Stimulated activated CD4-positive, alpha-beta T cell treated with anti-CD3 and anti-CD28 coated beads, Interleukin-4, amount 100 ng/mL, for 1 hour (primary cell): ENCODE measurements around the gene TTLL6.
"Not testable (repeated sequence)": the region's sequence is repeated elsewhere in the genome, so short reads cannot be mapped to it uniquely, and the experiment has no call there.

Experiments used
- DNase-seq: peaks from one replicate; pipeline ENCODE4 v3.0.0-alpha.2; 2020

Gene TTLL6

DNA sequence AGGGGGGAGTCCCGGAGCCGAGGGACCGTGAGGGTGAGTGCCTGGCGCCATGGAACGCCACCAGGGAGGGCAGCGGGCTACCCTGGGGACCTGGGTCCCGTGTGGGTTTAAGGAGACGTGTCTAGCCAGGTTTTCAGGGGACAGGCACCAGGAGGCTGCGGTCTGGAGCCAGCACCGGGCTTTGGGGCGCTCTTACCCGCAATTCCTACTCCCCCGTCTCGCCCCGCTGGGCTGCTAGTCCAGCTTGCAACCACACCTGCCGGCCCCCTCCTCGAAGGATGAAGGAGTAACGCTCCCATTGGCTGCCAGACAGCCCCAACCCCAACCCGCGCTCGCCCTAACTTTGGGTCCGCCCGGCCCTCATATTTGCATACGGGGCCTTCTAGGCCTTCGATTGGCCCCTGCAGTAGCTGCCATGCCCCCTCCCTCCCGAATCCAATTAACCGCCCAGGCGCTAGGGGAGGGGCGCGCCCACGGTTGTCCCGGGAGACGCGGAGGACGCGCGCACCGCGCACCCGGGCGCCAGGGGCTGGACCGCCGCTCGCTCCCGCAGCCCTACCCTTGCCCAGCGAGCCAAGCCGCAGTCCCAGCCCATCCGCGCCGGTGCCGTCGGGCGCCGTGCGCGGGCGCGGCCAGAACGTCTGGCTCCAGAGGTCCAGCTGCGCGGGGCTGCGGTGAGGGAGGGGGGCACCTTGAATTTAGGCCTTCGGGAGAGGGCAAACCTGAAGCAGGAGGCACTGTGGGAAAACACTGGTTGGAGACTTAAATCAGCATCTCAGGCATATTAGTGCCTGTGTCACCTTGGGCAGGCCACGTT, at the start of gene TTLL6:
TSS of gene TTLL6 (minus strand) at position 456 of the 817 bp plus-strand sequence. CDS start at position 299, 157 bp downstream.
- DNase-seq, result peak; percentile 72

DNA sequence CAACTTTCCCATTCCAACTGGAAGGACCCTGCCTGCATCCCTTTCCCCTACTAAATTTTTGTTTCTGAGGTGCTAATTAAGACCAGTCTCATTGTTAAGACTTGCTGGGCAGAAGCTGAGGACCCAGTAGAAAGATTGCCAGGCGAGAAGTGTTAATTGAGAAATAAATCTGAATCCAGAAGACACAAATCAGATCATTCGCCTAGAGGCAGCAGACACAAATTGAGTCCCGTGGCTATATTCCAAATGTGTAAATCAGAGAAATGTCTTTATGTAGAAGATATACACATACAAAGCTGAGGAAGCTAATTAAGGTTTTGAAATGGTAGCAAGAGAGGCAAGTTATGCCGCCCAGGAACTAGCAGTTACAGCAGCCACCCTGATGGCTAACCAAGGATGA, 43.4 kb upstream of the TTLL6 start:
- DNase-seq, result no peak

DNA sequence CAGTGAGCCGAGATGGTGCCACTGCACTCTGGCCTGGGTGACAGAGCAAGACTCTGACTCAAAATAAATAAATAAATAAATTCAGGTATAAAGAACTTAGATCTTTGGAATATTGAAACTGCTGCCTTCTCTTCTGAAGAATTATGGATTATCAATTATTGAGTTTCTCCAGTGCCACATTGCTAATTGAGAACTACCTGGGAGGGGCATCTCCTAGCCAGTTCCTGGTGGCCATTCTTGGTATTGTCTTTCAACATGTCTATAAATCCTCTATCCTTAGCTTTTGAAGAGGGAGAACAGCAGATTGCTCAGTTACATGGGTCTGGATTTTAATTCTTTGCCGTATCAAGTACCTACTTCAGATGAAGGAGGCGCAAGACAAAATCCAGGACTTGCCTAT, 43.0 kb upstream of the TTLL6 start:
- DNase-seq, result no peak

DNA sequence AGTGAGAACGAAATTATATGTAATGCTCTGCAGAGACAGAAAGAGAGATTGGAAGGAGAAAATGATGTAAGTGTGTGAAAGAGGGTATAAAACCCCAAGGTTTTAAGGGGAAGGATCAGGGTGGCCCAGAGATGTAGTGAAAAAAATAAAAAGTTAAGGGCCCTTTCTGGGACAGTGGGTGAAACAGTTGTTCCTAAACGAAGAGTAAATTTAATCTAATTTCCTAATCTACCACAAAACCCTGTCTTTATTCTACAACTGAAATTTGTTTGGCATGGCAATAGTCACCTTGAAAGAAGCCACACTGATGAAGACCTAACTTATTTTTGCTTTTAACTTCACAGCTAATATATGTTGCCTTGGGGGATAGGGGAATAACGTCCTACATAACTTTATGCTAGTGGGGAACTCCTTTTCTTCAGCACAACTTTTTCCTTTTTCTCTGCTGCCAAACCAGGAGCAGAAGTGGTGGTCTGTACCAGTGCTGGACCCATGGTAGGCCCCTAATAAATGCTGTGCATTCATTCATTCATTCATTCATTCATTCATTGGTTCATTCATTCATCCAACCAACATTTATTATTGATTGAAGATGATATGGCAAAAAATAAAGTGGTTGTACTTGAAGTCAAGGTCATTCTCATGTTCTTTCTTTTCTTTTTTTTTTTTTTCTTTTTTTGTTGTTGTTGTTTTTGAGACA, 39.2 kb upstream of the TTLL6 start:
- DNase-seq, result no peak

DNA sequence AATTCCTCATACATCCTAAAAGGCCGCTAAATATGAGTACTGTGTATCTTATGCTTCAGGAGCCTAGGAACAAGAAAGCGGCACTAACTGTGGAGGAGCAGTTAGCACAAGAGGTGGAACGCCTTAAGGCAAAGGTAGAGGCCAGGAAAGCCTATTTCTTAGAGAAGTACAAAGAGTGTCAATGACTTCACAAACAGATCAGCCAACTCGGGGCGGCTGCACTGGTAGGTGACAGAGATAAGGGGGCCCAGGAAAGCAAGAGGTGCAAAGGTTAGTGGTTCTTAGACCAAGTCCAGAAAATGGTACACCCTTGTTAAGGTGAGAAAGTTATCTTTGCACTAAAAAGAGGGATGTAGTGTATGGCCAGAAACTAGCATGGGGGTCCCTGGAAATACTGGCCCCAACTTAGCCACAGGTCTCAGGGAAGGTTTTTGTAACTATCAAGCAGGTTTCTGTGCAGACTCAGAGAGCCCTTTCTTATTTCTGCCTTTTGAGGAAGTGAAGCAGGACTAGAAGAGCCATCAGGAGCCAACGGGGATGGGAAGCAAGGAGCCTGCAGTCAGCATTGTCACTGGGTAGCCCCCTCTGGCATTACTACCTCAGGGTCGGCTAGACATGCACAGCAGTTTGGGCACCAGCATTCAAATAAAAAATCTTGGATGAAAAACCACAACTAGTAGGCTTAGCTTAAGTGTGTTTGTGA, 37.9 kb upstream of the TTLL6 start:
- no peak for DNase-seq

DNA sequence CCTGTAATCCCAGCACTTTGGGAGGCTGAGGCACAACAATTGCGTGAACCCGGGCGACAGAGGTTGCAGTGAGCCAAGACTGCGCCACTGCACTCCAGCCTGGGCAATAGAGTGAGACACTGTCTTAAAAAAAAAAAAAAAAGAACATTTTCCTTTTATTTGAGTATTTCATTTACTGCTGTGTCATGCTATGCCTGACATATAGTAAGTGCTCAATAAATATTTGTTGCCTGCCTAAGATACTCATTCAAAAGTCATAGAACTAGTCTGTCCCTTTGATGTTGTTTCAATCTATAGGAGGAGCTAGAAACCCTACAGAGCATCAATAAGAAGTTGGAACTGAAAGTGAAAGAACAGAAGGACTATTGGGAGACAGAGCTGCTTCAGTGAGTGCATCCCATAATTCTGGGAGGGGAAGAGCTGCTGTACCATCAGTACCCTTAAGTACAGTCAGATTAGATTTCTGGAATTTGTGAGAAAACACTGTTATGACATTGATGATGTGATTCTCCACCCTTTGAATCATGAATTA, 33.8 kb upstream of the TTLL6 start:
- no peak for DNase-seq

DNA sequence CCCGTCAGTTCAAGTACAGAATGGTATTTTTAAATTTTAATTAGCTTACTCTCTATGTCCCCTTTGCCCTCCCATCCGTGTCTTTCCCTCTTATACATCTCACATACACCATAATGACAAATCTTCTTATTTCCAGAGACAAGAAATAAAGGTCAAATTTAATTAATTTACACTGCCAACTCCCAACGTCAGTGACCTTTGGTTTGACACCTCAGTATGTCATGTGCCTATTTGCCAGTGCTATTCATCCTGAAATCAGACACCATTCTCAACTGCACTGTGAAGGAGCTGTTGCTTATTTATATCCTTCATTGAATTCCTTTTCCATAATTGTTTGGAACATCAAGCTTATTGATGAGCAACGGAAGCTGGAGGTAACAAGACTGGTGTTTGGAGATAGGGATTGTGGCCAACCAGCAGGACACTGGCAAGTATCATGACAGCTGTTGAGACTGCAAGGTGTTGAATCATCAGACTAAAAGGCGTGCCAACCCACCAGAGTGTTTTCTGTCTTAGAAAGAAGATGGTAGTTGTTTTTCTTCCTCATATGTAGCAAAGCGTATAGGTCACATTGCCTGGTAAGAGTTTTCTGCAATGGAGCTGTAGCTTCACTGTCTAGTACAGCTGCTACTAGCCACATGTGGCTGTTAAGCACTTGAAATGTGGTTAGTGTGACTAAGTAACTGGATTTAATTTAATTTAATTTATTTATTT, 26.3 kb upstream of the TTLL6 start:
- no peak for DNase-seq

DNA sequence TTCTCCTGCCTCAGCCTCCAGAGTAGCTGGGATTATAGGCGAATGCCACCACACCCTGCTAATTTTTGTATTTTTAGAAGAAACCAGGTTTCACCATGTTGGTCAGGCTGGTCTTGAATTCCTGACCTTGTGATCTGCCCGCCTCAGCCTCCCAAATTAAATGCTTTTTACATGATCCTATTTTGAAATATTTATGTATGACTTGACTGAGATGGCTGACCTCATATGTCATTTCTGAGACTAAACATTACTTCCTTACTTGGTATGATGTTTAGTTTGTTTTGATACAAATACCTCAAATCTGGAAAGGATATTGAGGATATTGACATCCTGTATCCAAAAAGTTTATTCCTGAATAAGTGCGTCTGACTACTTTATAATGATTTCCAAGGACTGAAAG, 25.7 kb upstream of the TTLL6 start:
- DNase-seq, result no peak

DNA sequence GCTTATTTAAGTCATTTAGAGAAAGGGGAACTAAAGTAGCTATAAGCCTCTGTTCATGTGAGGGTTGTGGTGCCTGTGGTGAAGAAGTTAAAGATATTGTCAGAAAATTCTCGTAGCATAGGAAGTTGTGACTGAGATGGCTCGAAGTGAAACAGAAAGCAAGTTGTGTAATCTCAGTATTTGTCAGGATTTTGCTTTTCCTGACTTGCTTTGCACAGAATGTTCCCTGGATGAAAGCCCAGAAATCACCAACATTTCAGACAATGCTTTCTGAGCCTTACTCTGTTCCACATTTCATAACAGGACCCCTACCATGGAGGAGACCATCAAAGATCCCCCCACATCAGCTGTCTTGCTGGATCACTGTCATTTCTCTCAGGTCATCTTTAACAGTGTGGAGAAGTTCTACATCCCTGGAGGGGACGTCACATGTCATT, 24.4 kb upstream of the TTLL6 start:
- DNase-seq, result no peak

DNA sequence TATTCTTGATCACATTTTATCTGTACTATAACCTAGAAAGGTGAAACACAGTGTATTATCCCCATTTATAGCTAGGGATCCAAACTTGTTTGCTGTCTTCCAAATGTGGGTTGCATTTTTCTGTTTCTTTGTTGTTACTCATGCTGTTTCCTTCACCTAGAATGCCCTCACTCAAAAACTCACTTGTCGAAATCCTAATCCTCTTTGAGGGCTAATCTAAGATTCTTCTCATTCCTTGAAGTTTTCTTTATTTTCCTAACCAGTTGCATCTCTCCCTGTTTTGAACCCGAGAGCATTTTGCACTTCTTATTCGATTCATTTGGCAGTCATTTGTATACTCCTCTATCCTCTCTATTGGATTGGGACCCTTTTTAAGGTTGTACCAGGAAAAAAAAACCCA, 23.4 kb upstream of the TTLL6 start:
- DNase-seq, result no peak

DNA sequence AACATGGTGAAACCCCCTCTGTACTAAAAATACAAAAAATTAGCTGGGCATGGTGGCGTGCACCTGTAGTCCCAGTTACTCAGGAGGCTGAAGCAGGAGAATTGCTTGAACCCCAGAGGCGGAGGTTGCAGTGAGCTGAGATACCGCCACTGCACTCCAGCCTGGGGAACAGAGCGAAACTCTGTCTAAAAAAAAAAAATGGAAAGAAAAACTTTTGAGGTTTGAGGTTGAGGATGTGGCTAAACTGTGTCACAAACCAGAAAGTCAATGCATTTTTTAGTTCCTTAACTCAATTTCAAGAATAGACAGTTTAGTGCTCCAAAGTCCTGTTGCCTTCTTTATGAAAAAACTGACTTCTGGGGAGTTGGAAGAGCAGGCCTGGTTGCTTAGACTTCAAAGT, 20.4 kb upstream of the TTLL6 start:
- DNase-seq, result not testable (repeated sequence)

DNA sequence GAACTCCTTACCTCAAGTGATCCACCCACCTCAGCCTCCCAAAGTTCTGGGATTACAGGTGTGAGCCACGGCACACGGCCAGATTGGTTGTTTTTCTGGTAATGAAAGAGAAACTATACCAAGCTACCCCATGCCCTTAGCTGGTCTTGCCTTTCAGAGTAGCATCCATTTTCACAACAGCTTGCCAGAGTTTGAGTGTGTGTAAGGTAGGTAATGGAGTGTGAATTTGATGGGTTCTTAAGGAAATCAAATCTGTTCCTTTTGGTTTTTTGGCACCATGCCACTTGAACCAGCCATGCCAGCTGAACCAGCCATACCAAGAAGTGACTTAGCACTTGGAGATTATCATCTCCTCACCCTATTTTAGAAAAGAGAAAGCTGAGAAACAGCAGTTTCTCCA, 18.9 kb upstream of the TTLL6 start:
- DNase-seq, result no peak

DNA sequence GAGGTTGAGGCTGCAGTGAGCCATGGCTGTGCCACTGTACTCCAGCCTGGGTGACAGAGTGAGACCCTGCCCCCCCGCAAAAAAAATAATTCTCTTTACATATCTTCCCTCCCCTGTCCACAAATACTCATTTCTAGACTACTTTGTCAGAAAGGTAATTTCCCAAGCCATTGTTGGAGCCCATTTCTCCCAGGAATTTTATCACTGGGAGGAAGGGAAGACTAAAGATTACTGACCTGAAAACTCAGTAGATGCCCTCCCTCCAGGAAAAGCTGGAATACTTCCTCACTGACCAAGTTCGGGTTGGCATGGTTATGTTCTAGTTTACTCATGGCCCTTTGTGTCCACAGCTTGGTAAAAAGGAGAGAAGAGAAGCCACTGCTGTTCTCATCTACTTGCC, 17.9 kb upstream of the TTLL6 start:
- no peak for DNase-seq

DNA sequence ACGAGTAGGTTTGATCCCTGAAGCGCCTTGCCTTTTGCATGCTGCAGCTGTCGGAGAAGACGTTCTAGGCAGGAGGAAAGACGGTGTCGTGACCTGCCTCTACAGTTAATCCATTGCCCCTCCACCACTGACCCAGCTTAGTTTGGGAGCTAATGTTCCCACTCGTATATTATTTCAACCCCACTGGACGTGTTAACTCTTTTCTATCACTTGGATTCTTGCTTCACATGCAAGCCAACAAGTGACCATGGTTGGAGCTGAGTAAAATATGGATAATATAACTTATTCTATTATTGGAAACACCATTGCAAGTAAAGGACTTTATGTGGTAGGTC, 14.5 kb upstream of the TTLL6 start:
- no peak for DNase-seq

DNA sequence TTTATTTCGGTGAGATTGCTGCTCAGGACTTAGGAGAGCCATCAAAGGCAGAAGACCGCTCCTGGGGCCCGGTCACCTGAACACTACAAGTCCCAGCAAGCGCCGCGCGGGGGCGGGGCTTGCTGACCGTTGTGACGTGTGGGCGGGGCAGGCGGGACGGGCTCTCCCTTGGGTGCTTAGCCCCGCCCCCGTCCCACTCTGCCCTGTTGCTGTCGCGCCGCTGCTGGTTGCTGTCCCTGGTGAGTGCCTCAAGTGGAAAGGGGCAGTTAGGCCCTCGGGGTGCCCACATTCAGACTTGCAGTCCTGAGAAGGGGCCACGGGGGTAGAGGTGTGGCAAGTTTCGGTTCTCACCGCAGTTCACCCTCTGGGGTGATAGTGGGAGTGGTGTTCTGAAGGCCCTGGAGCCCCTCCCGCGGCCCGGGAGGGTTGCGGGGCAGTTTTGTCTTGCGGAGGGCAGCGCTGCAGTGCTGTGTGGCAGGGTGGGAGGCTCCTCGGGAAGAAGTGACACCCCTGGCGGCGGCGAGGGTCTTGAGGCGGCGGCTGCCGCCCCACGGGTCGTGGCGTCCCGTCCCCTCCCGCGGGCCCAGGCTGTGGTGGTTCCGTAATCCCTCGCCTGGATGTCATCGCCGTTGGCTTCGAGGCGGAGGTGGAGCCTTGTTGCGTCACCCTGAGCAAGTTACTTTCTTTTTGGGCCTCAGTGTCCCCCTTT, 14.0 kb upstream of the TTLL6 start, which contains the start of gene CALCOCO2:
TSS of gene CALCOCO2 (plus strand) at position 196 of the 709 bp plus-strand sequence. CDS start 10,673 bp downstream, outside the sequence.
- DNase-seq, result peak; percentile 86

DNA sequence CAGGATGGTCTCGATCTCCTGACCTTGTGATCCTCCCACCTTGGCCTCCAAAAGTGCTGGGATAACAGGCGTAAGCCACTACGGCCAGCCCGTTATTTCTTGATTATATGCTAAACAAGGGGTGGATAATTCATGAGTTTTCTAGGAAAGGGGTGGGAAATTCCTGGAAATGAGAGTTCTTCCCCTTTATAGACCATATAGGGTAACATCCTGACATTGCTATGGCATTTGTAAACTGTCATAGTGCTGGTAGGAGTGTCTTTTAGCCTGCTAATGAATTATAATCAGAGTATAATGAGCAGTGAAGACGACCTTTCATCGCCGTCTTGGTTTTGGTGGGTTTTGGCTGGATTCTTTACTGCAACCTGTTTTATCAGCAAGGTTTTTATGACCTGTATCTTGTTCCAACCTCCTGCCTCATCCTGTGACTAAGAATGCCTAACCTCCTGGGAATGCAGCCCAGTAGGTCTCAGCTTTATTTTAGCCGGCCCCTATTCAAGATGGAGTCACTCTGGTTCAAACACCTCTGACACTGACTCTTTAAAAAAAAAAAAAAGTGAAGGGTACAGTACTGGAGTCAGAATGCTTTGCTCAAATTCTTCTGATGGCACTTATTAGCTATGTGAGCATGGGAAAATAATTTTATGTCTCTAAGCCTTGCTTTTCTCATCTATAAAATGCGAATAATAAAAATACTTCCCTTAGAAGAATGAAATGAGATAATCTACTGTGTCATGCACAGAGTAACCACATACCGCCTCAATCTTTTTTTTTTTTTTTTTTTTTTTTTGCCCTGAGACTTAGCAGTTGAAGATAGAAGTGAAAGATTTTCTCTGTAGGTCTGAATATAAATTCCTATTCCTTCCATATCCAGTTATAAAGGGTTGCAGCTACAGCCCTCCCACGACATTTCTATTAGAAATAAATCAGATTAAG, 8.7 kb upstream of the TTLL6 start:
- no peak for DNase-seq

DNA sequence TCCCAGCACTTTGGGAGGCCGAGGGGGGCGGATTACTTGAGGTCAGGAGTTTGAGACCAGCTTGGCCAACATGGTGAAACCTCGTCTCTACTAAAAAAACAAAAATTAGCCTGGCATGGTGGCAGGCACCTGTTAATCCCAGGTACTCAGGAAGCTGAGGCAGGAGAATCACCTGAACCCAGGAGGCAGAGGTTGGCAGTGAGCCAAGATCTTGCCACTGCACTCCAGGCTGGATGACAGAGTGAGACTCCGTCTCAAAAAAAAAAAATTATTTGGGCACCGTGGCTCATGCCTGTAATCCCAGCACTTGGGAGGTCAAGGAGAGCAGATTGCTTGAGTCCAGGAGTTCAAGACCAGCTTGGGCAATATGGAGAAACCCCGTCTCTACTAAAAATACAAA, 3.9 kb upstream of the TTLL6 start:
- not testable (repeated sequence) for DNase-seq

DNA sequence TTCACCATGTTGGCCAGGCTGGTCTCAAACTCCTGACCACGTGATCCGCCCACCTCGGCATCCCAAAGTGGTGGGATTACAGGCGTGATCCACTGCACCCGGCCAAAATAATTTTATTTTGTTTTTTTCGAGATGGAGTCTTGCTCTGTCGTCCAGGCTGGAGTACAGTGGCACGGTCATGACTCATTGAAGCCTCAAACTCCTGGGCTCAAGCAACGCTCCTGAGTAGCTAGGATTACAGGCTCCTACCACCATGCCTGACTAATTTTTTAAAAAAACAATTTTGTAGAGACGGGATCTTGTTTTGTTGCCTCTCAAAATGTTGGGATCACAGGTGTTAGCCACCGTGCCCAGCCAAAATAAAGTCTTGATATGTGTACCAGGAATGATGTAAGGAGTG, 2.4 kb upstream of the TTLL6 start:
- no peak for DNase-seq

DNA sequence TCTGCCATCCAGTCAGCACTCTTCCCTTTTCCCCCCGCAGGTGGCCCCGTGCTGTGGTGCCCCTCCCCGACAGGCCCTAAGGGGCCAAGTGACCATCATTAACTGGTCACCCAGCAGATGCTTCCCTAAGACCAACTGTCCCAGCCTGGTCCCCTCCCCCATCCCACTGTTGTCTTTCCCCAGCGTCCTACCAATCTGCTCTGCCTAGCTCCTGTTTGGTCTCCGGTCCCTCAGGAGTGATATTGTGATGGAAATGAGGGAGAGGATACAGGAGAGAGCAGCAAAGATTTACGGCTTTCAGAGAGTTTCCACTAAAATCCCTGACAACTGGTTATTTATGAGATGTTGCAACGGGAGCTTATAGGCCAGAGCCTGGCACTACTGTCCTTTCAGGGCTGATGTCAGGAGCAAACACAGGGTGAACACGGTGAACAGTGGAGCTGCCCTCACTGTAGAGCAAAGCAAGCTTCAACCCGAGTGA, 1.4 kb upstream of the TTLL6 start:
- no peak for DNase-seq

DNA sequence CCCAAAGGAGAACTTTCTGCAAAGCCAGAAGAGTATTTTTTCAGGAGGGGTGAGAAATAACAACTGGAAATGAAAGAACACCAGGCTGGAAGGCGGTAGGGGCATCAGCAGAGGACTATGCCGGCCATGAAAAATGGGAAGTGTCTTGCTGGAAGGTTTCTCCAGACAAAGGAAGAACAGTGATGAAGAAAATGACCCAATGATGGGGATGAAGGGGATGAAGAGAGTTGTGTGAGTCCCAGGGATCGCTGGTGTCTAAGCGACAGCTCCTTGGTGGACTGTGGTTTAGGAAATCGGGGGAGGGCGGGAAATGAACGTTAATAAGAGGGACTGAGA, 623 bp downstream of the TTLL6 start:
- DNase-seq, result no peak

DNA sequence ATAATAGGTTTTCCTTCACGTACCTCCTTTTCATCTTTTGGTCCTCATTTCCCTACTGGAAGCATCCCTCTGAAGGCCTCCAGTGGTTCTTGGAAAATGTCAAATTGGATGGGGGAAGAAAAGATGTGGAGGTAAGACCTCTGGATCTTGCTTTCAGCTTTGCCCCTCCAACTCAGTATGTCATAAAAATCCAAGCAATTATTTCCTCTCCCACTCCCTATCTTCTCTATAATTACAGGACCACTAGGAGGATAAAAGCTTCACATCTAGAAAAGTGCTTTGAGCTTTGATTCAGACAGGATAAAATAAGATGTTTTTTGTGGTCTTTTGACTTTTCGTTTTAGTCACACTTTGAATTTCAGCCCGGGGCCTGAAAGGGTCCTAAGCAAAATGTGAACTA, 1.7 kb downstream of the TTLL6 start:
- no peak for DNase-seq
